K562 (cell line): ENCODE results near the gene IPPK.

Source experiments
- BRCA1 ChIP-seq, 2 experiments: fragments of 450-650 bp in 1 of 2; sonication (generic) in 1 of 2; formaldehyde crosslinking in 1 of 2; IDR thresholded peaks; 2 replicates each; pipeline versions ENCODE4 v1.5.0 to v1.6.1; 2017 to 2020; ENCODE audit warnings: mild to moderate bottlenecking in 1 of 2, missing genetic modification reagents in 1 of 2
- CEBPB ChIP-seq: fragments of 450-650 bp; IDR thresholded peaks from 2 replicates; pipeline ENCODE4 v1.6.1; 2016; ENCODE audit warnings: missing genetic modification characterization, missing compliant biosample characterization
- CHD2 ChIP-seq: IDR thresholded peaks from 2 replicates; pipeline ENCODE4 v1.6.1; 2011; ENCODE audit warnings: low read depth, low read length
- CHD4 ChIP-seq: fragments of 200-600 bp; sonication (generic); IDR thresholded peaks from 3 replicates; pipeline ENCODE4 v1.6.1; 2012; ENCODE audit warnings: low read depth, mild to moderate bottlenecking, mixed read lengths, low read length, inconsistent platforms; ENCODE audit not compliant: insufficient read depth, insufficient replicate concordance, poor library complexity, severe bottlenecking
- DPF2 ChIP-seq: fragments of 450-650 bp; IDR thresholded peaks from 2 replicates; pipeline ENCODE4 v1.6.1; 2016
- FOS ChIP-seq: IDR thresholded peaks from 3 replicates; pipeline ENCODE4 v1.6.1; 2011; ENCODE audit not compliant: insufficient read length; ENCODE audit errors: extremely low read depth
- FOXA1 ChIP-seq: fragments of 450-650 bp; IDR thresholded peaks from 2 replicates; pipeline ENCODE4 v1.6.1; 2016; ENCODE audit warnings: mild to moderate bottlenecking, borderline replicate concordance
- POLR2AphosphoS5 ChIP-seq: IDR thresholded peaks from 2 replicates; pipeline ENCODE4 v1.6.1; 2011; ENCODE audit warnings: mild to moderate bottlenecking, low read depth, low read length, moderate library complexity; ENCODE audit not compliant: control insufficient read depth, insufficient read depth
- REST ChIP-seq, 2 experiments: fragments of 450-650 bp; formaldehyde crosslinking in 1 of 2; IDR thresholded peaks; 2 replicates each; pipeline versions ENCODE4 v1.4.0 to v1.6.1; 2014 to 2020; ENCODE audit warnings: mild to moderate bottlenecking in 2 of 2, borderline replicate concordance in 1 of 2, low read depth in 1 of 2
- TCF7 ChIP-seq: sonication (generic); IDR thresholded peaks from 2 replicates; pipeline ENCODE4 v1.6.1; 2016; ENCODE audit warnings: antibody characterized with exemption, borderline replicate concordance
- TFAP4 ChIP-seq: sonication (generic); formaldehyde crosslinking; IDR thresholded peaks from 2 replicates; pipeline ENCODE4 v1.8.0; 2022; ENCODE audit warnings: missing genetic modification reagents, mild to moderate bottlenecking, moderate library complexity, borderline replicate concordance
- ZFPM2 ChIP-seq: fragments of 250-450 bp; sonication (Bioruptor Pico); IDR thresholded peaks from 2 replicates; pipeline ENCODE4 v1.5.1; 2022; ENCODE audit warnings: mild to moderate bottlenecking
- ZNF24 ChIP-seq: fragments of 450-650 bp; IDR thresholded peaks from 2 replicates; pipeline ENCODE4 v1.6.1; 2016
- ZNF644 ChIP-seq: fragments of 200-800 bp; sonication (Bioruptor generic); IDR thresholded peaks from 2 replicates; pipeline ENCODE4 v1.6.1; 2016; ENCODE audit warnings: low read depth, missing genetic modification characterization, missing compliant biosample characterization

GRCh38 chr9:92617195-92617813, 52.6 kb downstream of the IPPK start:
- TF ChIP-seq FOXA1 (no peak), REST (IDR thresholded peaks at IDR 0.05; ENCODE audit: borderline replicate concordance) (no peak), REST (CRISPR knock-in tag; IDR thresholded peaks at IDR 0.05; ENCODE audit: low read depth) (no peak), DPF2 (no peak), POLR2AphosphoS5 (no peak), BRCA1 (IDR thresholded peaks at IDR 0.05) (no peak), BRCA1 (CRISPR knock-in tag; IDR thresholded peaks at IDR 0.05) (no peak), CHD2 (no peak), FOS (no peak), ZFPM2 (CRISPR knock-in tag) (no peak), ZNF24 (no peak), CEBPB (tag) (no peak), CHD4 (no peak), TFAP4 (CRISPR knock-in tag) (no peak), ZNF644 (no peak), TCF7 (no peak)
